ENCODE data around the gene SCFD2. TPM values are rescaled to one million over a fixed set of nuclear protein-coding genes. Genes with fewer than 3 reads are reported as not detected.
"Not testable (repeated sequence)": the region's sequence is repeated elsewhere in the genome, so short reads cannot be mapped to it uniquely, and the experiment has no call there.

Gene SCFD2
- total RNA-seq, 1 donor from 2014 or later, result 11.0 TPM

DNA sequence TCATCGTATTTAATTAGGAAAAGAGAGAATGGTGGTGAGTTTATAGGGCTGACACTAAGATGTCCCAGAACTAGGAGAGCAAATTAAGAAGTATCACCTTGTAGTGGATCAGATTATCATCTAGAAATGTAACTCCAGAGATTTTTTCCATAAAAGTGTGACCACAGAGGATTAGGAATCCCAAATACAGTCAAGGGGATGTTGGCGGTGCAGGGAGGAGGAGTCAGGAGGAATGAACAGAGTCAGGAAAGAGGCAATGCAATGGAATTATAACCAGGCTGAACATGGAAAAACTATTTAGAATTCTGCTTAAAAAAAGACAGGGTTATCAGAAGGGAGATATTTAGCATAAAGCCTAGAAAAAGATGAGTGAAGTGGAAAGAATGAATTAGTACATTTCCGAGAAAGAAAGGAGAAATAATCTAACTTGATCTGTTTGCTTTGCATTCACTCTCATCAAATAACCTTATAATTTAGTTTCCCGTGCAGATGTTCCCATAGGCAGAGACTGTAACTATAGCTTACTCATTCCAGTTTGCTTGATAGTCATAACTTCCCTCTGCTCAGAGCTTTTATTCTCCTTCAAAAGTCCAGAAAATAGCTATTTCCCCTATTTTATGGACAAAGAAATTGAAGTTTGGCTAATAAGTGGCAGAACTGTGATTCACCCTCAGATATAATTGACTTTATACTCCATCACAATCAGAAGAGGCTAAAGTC, 56.4 kb downstream of the SCFD2 start:
- no peak overlapping the region for H3K4me3 ChIP-seq (ENCODE audit: low read depth, low read length)
- no peaks in the 10 kb centered on the region for H3K36me3 ChIP-seq (ENCODE audit: control insufficient read depth, insufficient read depth, low read length)
- DNase-seq (ENCODE audit: low read depth), result no peak
- TF ChIP-seq, protein P1, sequence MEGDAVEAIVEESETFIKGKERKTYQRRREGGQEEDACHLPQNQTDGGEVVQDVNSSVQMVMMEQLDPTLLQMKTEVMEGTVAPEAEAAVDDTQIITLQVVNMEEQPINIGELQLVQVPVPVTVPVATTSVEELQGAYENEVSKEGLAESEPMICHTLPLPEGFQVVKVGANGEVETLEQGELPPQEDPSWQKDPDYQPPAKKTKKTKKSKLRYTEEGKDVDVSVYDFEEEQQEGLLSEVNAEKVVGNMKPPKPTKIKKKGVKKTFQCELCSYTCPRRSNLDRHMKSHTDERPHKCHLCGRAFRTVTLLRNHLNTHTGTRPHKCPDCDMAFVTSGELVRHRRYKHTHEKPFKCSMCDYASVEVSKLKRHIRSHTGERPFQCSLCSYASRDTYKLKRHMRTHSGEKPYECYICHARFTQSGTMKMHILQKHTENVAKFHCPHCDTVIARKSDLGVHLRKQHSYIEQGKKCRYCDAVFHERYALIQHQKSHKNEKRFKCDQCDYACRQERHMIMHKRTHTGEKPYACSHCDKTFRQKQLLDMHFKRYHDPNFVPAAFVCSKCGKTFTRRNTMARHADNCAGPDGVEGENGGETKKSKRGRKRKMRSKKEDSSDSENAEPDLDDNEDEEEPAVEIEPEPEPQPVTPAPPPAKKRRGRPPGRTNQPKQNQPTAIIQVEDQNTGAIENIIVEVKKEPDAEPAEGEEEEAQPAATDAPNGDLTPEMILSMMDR (IDR thresholded peaks at IDR 0.05; ENCODE audit: insufficient read depth, low read length, poor library complexity, severe bottlenecking), result no peak
- H3K27me3 ChIP-seq (ENCODE audit: control insufficient read depth, insufficient read depth, low read length), result no peaks in the 10 kb centered on the region

DNA sequence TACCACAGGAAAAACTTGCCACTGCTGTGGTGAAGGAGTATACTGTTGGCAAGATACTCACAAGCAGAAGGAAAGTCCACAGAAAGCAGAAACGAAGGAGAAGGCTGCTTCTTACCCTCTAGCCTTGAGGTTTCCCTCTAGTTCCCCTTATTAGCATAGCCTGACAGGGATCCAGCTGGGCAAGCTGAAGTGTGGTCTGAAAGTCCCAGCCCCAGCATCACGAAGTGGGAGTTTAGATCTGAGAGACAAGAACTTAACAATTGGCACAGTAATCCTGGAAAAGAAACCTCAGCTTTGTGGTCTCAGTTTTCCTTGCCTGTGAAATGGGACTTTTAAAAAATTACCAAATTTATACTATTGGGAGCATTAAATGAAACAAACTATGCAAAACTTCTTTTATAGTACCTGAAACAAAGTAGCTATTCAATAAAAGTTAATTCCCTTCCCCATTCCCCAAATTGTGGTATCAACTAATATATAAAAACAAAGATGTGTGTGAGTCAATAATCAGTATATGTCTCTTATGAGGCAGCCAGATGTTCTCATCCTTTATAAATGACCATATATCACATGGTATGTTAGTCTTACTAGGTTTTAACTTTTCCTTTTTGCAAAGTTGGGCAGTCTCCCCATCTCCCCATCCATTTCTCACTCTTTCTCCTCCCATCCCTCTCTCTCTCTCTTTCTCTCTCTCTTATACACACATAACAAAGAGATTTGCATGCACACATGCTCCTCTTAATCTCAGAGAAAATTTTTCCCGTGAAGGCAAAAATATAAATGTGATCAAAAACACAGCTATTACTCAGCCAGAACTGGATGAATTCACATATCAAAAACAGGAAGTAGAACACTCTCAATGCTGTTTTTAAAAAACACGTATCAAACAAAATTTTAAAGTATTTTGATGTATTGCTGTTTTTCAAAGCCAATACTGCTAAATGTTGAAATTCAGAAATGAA, 57.8 kb downstream of the SCFD2 start:
- no peak for DNase-seq (ENCODE audit: low read depth)
- TF ChIP-seq, protein P1 (IDR thresholded peaks at IDR 0.05; ENCODE audit: insufficient read depth, low read length, poor library complexity, severe bottlenecking), result no peak
- H3K36me3 ChIP-seq (ENCODE audit: control insufficient read depth, insufficient read depth, low read length), result no peaks in the 10 kb centered on the region
- no peaks in the 10 kb centered on the region for H3K27me3 ChIP-seq (ENCODE audit: control insufficient read depth, insufficient read depth, low read length)
- H3K4me3 ChIP-seq (ENCODE audit: low read depth, low read length), result no peak overlapping the region

DNA sequence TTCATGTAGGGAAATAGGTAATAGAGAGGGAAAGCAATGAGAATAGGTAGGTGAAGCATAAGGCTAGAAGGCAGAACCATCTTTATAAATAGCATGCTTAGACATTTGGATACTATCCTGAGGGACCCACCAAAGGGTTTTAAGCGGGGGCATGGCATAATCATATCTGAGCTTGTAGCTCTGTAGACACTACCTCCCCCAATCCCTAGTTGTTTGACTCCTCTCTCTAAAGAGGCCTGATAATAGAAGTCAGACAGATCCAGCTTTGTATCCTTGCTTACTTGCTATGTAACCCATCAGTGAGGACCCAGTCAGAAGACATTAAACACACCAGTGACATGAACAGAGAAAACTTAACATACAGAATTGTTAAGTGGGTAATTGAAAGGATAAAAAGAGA, 58.7 kb downstream of the SCFD2 start:
- no peak for DNase-seq (ENCODE audit: low read depth)
- no peak overlapping the region for H3K4me3 ChIP-seq (ENCODE audit: low read depth, low read length)
- H3K27me3 ChIP-seq (ENCODE audit: control insufficient read depth, insufficient read depth, low read length), result no peaks in the 10 kb centered on the region
- TF ChIP-seq, protein P1 (IDR thresholded peaks at IDR 0.05; ENCODE audit: insufficient read depth, low read length, poor library complexity, severe bottlenecking), result no peak
- H3K36me3 ChIP-seq (ENCODE audit: control insufficient read depth, insufficient read depth, low read length), result no peaks in the 10 kb centered on the region

DNA sequence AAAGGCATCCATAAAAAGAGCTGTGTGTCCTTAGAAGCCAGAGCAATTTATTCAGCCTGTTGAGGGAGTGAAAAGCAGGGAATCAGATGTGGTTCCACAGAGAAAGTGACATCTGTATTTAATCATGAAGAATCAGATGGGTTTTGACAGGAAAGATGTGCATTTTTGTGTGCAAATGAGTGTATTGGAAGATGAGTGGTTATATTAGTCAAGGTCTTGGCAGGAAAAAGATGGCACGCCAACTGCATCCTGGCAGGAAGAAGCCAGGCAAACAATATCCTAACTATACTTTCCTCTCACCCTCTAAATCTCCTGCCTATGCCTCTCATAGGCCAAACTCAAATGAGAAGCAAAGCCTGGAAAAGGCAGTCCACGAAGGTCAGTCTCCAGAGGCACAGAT, 59.1 kb downstream of the SCFD2 start:
- Histone ChIP-seq H3K27me3 (ENCODE audit: control insufficient read depth, insufficient read depth, low read length) (no peaks in the 10 kb centered on the region), H3K4me3 (ENCODE audit: low read depth, low read length) (no peak overlapping the region), H3K36me3 (ENCODE audit: control insufficient read depth, insufficient read depth, low read length) (no peaks in the 10 kb centered on the region)
- TF ChIP-seq, protein P1 (IDR thresholded peaks at IDR 0.05; ENCODE audit: insufficient read depth, low read length, poor library complexity, severe bottlenecking), result no peak
- no peak for DNase-seq (ENCODE audit: low read depth)

DNA sequence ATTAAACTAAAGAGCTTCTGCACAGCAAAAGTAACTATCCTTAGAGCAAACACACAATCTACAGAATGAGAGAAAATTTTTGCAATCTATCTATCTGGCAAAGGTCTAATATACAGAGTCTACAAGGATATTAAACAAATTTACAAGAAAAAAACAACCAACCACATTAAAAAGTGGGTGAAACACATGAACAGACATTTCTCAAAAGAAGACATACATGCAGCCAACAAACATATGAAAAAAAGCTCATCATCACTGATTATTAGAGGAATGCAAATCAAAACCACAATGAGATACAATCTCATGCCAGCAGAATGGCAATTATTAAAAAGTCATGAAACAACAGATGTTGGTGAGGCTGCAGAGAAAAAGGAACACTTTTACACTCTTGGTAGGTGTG, 73.7 kb downstream of the SCFD2 start:
- not testable (repeated sequence) for H3K4me3 ChIP-seq (ENCODE audit: low read depth, low read length); H3K36me3 ChIP-seq (ENCODE audit: control insufficient read depth, insufficient read depth, low read length); DNase-seq (ENCODE audit: low read depth); H3K27me3 ChIP-seq (ENCODE audit: control insufficient read depth, insufficient read depth, low read length)

DNA sequence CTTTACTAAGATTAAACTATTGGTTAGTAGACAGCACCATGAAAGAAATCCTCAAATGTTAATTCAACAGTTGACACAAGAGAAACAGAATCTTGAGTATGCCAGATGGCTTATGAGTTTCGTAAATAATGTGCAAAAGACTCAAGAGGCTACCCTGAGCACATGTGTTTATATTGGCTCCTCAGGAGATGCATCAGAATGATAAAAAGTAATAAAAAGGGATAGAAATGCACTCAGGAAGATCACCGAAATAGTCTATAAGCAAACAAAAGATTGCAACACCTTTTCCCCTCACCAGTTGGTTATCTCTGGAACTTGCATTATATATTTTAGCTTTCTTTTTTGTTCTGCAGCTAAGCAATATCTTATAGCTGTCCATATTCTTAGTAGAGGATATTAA, 84.4 kb downstream of the SCFD2 start:
- Histone ChIP-seq H3K27me3 (ENCODE audit: control insufficient read depth, insufficient read depth, low read length) (no peaks in the 10 kb centered on the region), H3K4me3 (ENCODE audit: low read depth, low read length) (no peak overlapping the region), H3K36me3 (ENCODE audit: control insufficient read depth, insufficient read depth, low read length) (no peaks in the 10 kb centered on the region)
- TF ChIP-seq, protein P1 (IDR thresholded peaks at IDR 0.05; ENCODE audit: insufficient read depth, low read length, poor library complexity, severe bottlenecking), result no peak
- DNase-seq (ENCODE audit: low read depth), result no peak
